ENCODE results near the gene GPATCH2. TPM values are rescaled to one million over a fixed set of nuclear protein-coding genes. Genes with fewer than 3 reads are reported as not detected.

The GPATCH2 gene
- total RNA-seq, 1 donor from 2014 or later: 39.3 TPM

GRCh38 chr1:217617126-217617525, 13.8 kb downstream of the GPATCH2 start:
- TF ChIP-seq CTCF (IDR thresholded peaks at IDR 0.05) (no peak), EZH2phosphoT487 (IDR thresholded peaks at IDR 0.05) (no peak), EZH2 (IDR thresholded peaks at IDR 0.05) (no peak)
- Histone ChIP-seq H3K27ac (no peak overlapping the region), H3K4me2 (no peak overlapping the region), H3K36me3 (peaks cover 7% of the 10 kb centered on the region), H3K4me3 (no peak overlapping the region), H3K9me3 (ENCODE audit: low read depth) (no peaks in the 10 kb centered on the region), H3K79me2 (ENCODE audit: low read depth) (peaks cover 65% of the 10 kb centered on the region), H3K9ac (no peak overlapping the region), H2AFZ (replicated peaks) (no peak overlapping the region), H3F3A (ENCODE audit: low read depth) (no peaks in the 10 kb centered on the region), H3K4me1 (peaks cover 9% of the 10 kb centered on the region), H4K20me1 (ENCODE audit: low read depth) (peaks cover 21% of the 10 kb centered on the region), H3K27me3 (no peaks in the 10 kb centered on the region)
- peaks cover 17% of the 10 kb centered on the region for H3K36me3 Mint-ChIP-seq
- H3K4me3 Mint-ChIP-seq: no peak overlapping the region
- peaks cover 6% of the 10 kb centered on the region for H3K4me1 Mint-ChIP-seq
- H3K9me3 Mint-ChIP-seq: no peaks in the 10 kb centered on the region
- no peak for DNase-seq (ENCODE audit: low spot score)
- no peak overlapping the region for H3K27ac Mint-ChIP-seq
- H3K27me3 Mint-ChIP-seq (ENCODE audit: insufficient read depth, low read depth): no peaks in the 10 kb centered on the region

- no peaks in the 10 kb centered on the region for H3K9me3 Mint-ChIP-seq
- H3K27ac Mint-ChIP-seq: no peak overlapping the region
- no peak overlapping the region for H3K4me3 Mint-ChIP-seq
- no peak overlapping the region for H3K27ac ChIP-seq
- H3K27me3 ChIP-seq: no peaks in the 10 kb centered on the region
- no peaks in the 10 kb centered on the region for H3F3A ChIP-seq (ENCODE audit: low read depth)
- H3K4me2 ChIP-seq: no peak overlapping the region
- TF ChIP-seq CTCF (IDR thresholded peaks at IDR 0.05): no peak
- no peak for TF ChIP-seq EZH2 (IDR thresholded peaks at IDR 0.05)
- H3K36me3 Mint-ChIP-seq: peaks cover 18% of the 10 kb centered on the region
- H3K9me3 ChIP-seq (ENCODE audit: low read depth): no peaks in the 10 kb centered on the region
- DNase-seq (ENCODE audit: low spot score): no peak
- H3K4me1 Mint-ChIP-seq: peaks cover 11% of the 10 kb centered on the region
- H3K27me3 Mint-ChIP-seq (ENCODE audit: insufficient read depth, low read depth): no peaks in the 10 kb centered on the region
- peaks cover 22% of the 10 kb centered on the region for H3K36me3 ChIP-seq
- H3K79me2 ChIP-seq (ENCODE audit: low read depth): peaks cover 40% of the 10 kb centered on the region
- H3K9ac ChIP-seq: no peak overlapping the region
- H2AFZ ChIP-seq (replicated peaks): no peak overlapping the region
- no peak overlapping the region for H3K4me3 ChIP-seq
- peaks cover 10% of the 10 kb centered on the region for H4K20me1 ChIP-seq (ENCODE audit: low read depth)
- no peaks in the 10 kb centered on the region for H3K4me1 ChIP-seq
These were observed 16.6 kb downstream of the GPATCH2 start for GRCh38 chr1:217614200-217614712.

DNA sequence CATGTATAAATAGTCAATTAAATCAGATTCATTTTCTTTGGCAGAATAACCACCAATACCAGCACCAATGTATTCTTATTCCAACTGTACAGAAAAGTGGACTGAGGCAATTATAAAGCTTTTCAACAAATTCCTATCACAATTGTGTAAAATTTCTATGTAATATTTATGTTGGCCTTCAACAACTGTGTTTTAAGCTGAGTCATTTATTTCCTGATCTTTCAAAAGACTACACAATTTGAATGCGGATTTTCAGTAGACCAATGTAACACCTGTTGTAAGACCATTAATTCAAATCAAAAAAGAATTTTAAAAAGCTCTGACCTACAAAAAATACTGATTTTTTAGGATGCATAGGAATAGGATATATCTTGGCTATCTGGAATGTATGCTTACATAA, 25.5 kb downstream of the GPATCH2 start:
- TF ChIP-seq EZH2phosphoT487 (IDR thresholded peaks at IDR 0.05) (no peak), EZH2 (IDR thresholded peaks at IDR 0.05) (no peak), CTCF (IDR thresholded peaks at IDR 0.05) (no peak)
- Histone ChIP-seq H3K27ac (no peak overlapping the region), H3F3A (ENCODE audit: low read depth) (no peaks in the 10 kb centered on the region), H4K20me1 (ENCODE audit: low read depth) (peaks cover 4% of the 10 kb centered on the region), H3K4me2 (no peak overlapping the region), H3K9me3 (ENCODE audit: low read depth) (no peaks in the 10 kb centered on the region), H2AFZ (replicated peaks) (no peak overlapping the region), H3K79me2 (ENCODE audit: low read depth) (no peaks in the 10 kb centered on the region), H3K27me3 (no peaks in the 10 kb centered on the region), H3K4me3 (no peak overlapping the region), H3K36me3 (peaks cover 14% of the 10 kb centered on the region), H3K9ac (no peak overlapping the region), H3K4me1 (no peaks in the 10 kb centered on the region)
- DNase-seq (ENCODE audit: low spot score): no peak
- Mint-ChIP-seq H3K27me3 (ENCODE audit: insufficient read depth, low read depth) (no peaks in the 10 kb centered on the region), H3K27ac (no peak overlapping the region), H3K4me3 (no peak overlapping the region), H3K36me3 (peaks cover 9% of the 10 kb centered on the region), H3K4me1 (no peaks in the 10 kb centered on the region), H3K9me3 (no peaks in the 10 kb centered on the region)
